Kidney (tissue), 14 donors: ENCODE data around the gene SBNO2. TPM values are rescaled to one million over a fixed set of nuclear protein-coding genes. Genes with fewer than 3 reads are reported as not detected.

Experiments
- DNase-seq, 5 donors: peaks; one replicate each; pipeline ENCODE4 v3.0.0-alpha.2; 2013 to 2020
- FAIRE-seq: peaks from 2 replicates; lab custom pipeline; 2012; peaks lifted over from hg19 to GRCh38; lab: Jason Lieb, UNC
- H3K27ac ChIP-seq, 2 donors: one replicate each; pipeline ENCODE4 v1.7.0; 2013; ENCODE audit warnings: low read depth in 2 of 2, low read length in 2 of 2, inconsistent platforms in 1 of 2
- H3K27me3 ChIP-seq: one replicate; pipeline ENCODE4 v1.7.1; 2013; ENCODE audit warnings: low read length, inconsistent platforms; ENCODE audit not compliant: control insufficient read depth, insufficient read depth
- H3K36me3 ChIP-seq, 3 donors: one replicate each; pipeline versions ENCODE4 v1.7.0 to v1.7.1; 2013; ENCODE audit warnings: low read length in 3 of 3, control low read depth in 1 of 3, inconsistent platforms in 1 of 3; ENCODE audit not compliant: insufficient read depth in 3 of 3, control insufficient read depth in 2 of 3
- H3K4me1 ChIP-seq, 3 donors: one replicate each; pipeline versions ENCODE4 v1.7.0 to v1.7.1; 2013; ENCODE audit warnings: low read length in 3 of 3, inconsistent platforms in 1 of 3, low read depth in 1 of 3; ENCODE audit not compliant: control insufficient read depth in 2 of 3, insufficient read depth in 2 of 3
- H3K4me3 ChIP-seq, 3 donors: one replicate each; pipeline versions ENCODE4 v1.7.0 to v1.8.1; 2013; ENCODE audit warnings: low read length in 3 of 3, control low read depth in 1 of 3, inconsistent platforms in 1 of 3
- H3K9ac ChIP-seq, 3 donors: one replicate each; pipeline versions ENCODE4 v1.7.0 to v1.7.1; 2013; ENCODE audit warnings: low read length in 3 of 3, control low read depth in 1 of 3, inconsistent platforms in 1 of 3
- H3K9me3 ChIP-seq, 3 donors: one replicate each; pipeline versions ENCODE4 v1.7.0 to v1.7.1; 2013; ENCODE audit warnings: low read length in 3 of 3, control low read depth in 1 of 3, inconsistent platforms in 1 of 3; ENCODE audit not compliant: control insufficient read depth in 2 of 3, insufficient read depth in 1 of 3
- CTCF ChIP-seq: IDR thresholded peaks from 3 replicates; pipeline ENCODE4 v1.5.1; 2012; ENCODE audit warnings: mild to moderate bottlenecking, moderate library complexity, borderline replicate concordance; ENCODE audit not compliant: insufficient read depth; ENCODE audit errors: extremely low read depth
- intact Hi-C: fragments of 100-400 bp; cut with DNase I; formaldehyde crosslinking; loops from one replicate; pipeline ENCODE4 v1.11.1; 2022
- polyA plus RNA-seq: library from polyadenylated mRNA; stranded (reverse); fragments of 350-450 nt; fragmentation: Illumina TruSeq; extraction: RNeasy Lipid Tissue Mini Kit (QIAGEN cat#74804); gene quantifications from one replicate; pipeline ENCODE4 v1.2.3, GENCODE V29; 2014; ENCODE audit warnings: low read depth, low replicate concordance; ENCODE audit not compliant: insufficient read depth
- total RNA-seq: library from RNA; stranded (reverse); fragmentation: NEBNext Ultra II Directional; extraction: Animal tissue kit (Norgen Biotek cat#: 25700); gene quantifications from one replicate; pipeline ENCODE4 v1.2.1, GENCODE V29; 2021
- donor health status: control.
- donor health status: control.
- donor health status: control.
- donor health status: control.
- donor health status: control.
- donor health status: DM: yes; HTN: yes; CAD: no.
- donor health status: Normal renal cell carcinoma (clear cell type).

SBNO2 gene
- total and polyA plus RNA-seq, 2 donors from 2014 or later: 12.2 to 156 TPM

- peak in 1 of 5 donors; percentile 88 for DNase-seq
- Histone ChIP-seq H3K36me3 (no peaks in the 10 kb centered on the region), H3K9me3 (no peaks in the 10 kb centered on the region), H3K27me3 (peaks cover 20% of the 10 kb centered on the region), H3K27ac (peak overlapping the region in 1 of 2 donors; percentile 72), H3K4me3 (no peak overlapping the region), H3K4me1 (peaks cover 0 to 19% (median 4%) of the 10 kb centered on the region in 3 donors), H3K9ac (no peak overlapping the region)
- FAIRE-seq: no peak
- TF ChIP-seq CTCF: no peak
- intact Hi-C loops: no loop called here
These were observed 104.9 kb downstream of the SBNO2 start for GRCh38 chr19:1069009-1069779.

GRCh38 chr19:1068009-1069001 lies 105.8 kb downstream of the SBNO2 start:
- Histone ChIP-seq H3K4me1 (peaks cover 0 to 19% (median 4%) of the 10 kb centered on the region in 3 donors), H3K36me3 (no peaks in the 10 kb centered on the region), H3K27ac (peak overlapping the region in 1 of 2 donors; percentile 72), H3K4me3 (no peak overlapping the region), H3K27me3 (peaks cover 20% of the 10 kb centered on the region), H3K9ac (no peak overlapping the region), H3K9me3 (no peaks in the 10 kb centered on the region)
- FAIRE-seq (no peak), DNase-seq (peak in 2 of 5 donors; percentile 70 to 89)
- TF ChIP-seq CTCF: no peak
- intact Hi-C loops: no loop called here

- TF ChIP-seq CTCF: no peak
- DNase-seq (peak in 1 of 5 donors; percentile 80), FAIRE-seq (no peak)
- Histone ChIP-seq H3K27me3 (peaks cover 19% of the 10 kb centered on the region), H3K4me1 (peaks cover 0 to 19% (median 4%) of the 10 kb centered on the region in 3 donors), H3K27ac (peak overlapping the region in 1 of 2 donors; percentile 72), H3K36me3 (no peaks in the 10 kb centered on the region), H3K9me3 (no peaks in the 10 kb centered on the region), H3K4me3 (no peak overlapping the region), H3K9ac (no peak overlapping the region)
- intact Hi-C loops: no loop called here
These were observed 106.6 kb downstream of the SBNO2 start for GRCh38 chr19:1067341-1067957.
